ENCODE results near the gene RENBP.

RENBP gene

DNA sequence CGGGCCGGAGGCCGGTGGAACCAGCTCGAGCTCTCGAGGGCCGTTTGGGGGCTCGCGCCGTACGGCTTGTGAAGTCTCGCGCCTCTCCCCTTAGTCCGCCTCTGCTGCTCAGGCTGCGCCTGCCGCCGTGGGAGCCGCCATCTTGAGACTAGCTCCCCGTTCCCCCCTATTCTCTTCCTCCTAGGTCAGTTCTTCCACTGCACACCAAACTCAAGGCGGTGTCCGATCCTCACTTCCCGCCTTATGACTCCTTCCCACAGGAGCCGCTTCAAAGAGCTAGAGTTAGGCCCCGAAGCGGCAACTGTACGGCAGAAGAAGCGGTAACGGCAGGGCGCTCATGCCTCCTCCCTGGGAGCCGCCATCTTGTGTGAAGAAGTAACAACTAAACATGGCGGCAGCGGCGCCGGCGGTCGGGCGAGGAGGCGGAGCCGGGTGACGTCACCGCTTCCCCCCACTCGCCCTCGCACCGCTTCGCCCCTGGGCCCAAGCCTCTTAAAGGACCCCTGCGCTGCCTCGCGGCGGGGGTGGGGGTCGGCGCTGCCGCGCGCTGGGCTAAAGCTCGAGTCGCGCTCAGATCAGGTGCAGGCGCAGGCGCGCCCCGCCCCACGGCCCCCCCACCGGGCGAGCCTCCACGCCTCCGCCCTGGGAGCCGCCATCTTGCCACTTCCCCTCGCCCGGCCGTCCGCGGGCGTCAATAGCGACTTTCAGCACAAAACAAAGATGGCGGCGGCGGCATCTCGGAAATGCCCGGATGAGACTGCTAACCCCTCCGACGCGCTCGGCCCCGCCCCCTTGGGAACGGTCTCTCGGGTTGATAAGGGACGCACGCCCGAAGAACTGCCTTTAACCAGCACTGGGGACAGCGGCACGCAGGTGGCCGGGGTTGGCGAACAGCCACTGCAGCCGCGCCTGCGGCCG, 27.3 kb upstream of the RENBP start, which contains the start of gene HCFC1:
TSS of gene HCFC1 (minus strand) at position 369 of the 918 bp plus-strand sequence. CDS start 978 bp downstream, outside the sequence.
- peak within 1 kb of the TSS; percentile 99 for H3K27ac ChIP-seq (ENCODE audit: extremely low read depth, low read depth, low read length)
- H3K4me3 ChIP-seq (ENCODE audit: low read depth, low read length) = peak within 1 kb of the TSS; percentile 95
- H3K36me3 ChIP-seq (ENCODE audit: control insufficient read depth in 2 of 2, insufficient read depth in 1 of 2, low read length in 2 of 2) = peaks cover 0 to 18% of the 10 kb centered on the region in 2 experiments; a peak in 1 of 3 replicates
- no peaks in the 10 kb centered on the region for H3K9me3 ChIP-seq (ENCODE audit: control insufficient read depth, insufficient read depth, low read depth, low read length)
- ChIA-PET POLR2A (interaction anchor here (0.6 to 4.6 kb wide), 23 partner anchors 9 to 519 kb away, joined by 3 to 67 read pairs (median 5); partner anchors contain the start of genes MECP2 and NAA10), CTCF (interaction anchor here (0.5 to 7.0 kb wide), 6 partner anchors 21 to 48 kb away, joined by 3 to 65 read pairs (median 8); no protein-coding TSS in a partner anchor)
- H3K4me1 ChIP-seq (ENCODE audit: control insufficient read depth, insufficient read depth, low read length) = peaks cover 10% of the 10 kb centered on the region
- TF ChIP-seq ZBTB44 (tag by site-specific recombination; IDR thresholded peaks at IDR 0.05) (peak; percentile 17), ZNF580 (tag by site-specific recombination; IDR thresholded peaks at IDR 0.05) (peak; percentile 66; the same call in 1 of the 2 replicates), ZBTB20 (tag by site-specific recombination; IDR thresholded peaks at IDR 0.05) (peak; percentile 68; the same call in 1 of the 2 replicates), ZNF561 (tag by site-specific recombination; IDR thresholded peaks at IDR 0.05; ENCODE audit: borderline replicate concordance) (peak; percentile 95), ZNF549 (tag by site-specific recombination; IDR thresholded peaks at IDR 0.05) (no peak), ZFP37 (tag by site-specific recombination; IDR thresholded peaks at IDR 0.05) (peak; percentile 33; the same call in 1 of the 2 replicates), ZNF394 (tag by site-specific recombination; IDR thresholded peaks at IDR 0.05; ENCODE audit: borderline replicate concordance) (peak; percentile 21; the same call in 1 of the 2 replicates), ZNF10 (tag by site-specific recombination; IDR thresholded peaks at IDR 0.05) (peak; percentile 85; the same call in 1 of the 2 replicates), ZNF157 (tag by site-specific recombination; IDR thresholded peaks at IDR 0.05) (no peak), ZNF202 (tag by site-specific recombination; IDR thresholded peaks at IDR 0.05; ENCODE audit: borderline replicate concordance) (no peak), ZNF76 (tag by site-specific recombination; IDR thresholded peaks at IDR 0.05; ENCODE audit: borderline replicate concordance, low read depth) (peak; percentile 79; the same call in 1 of the 2 replicates), ZIC2 (tag by site-specific recombination; IDR thresholded peaks at IDR 0.05) (peak; percentile 88), ZNF548 (tag by site-specific recombination; IDR thresholded peaks at IDR 0.05) (no peak), HOXC10 (CRISPR knock-in tag; IDR thresholded peaks at IDR 0.05) (no peak), MYNN (tag by site-specific recombination; IDR thresholded peaks at IDR 0.05; ENCODE audit: borderline replicate concordance) (peak; percentile 70; the same call in 1 of the 2 replicates), ZSCAN30 (tag by site-specific recombination; IDR thresholded peaks at IDR 0.05) (peak; percentile 93), ZNF623 (tag by site-specific recombination; IDR thresholded peaks at IDR 0.05) (no peak), WT1 (tag by site-specific recombination; IDR thresholded peaks at IDR 0.05) (no peak), ZNF626 (tag by site-specific recombination; IDR thresholded peaks at IDR 0.05) (no peak)
- TF ChIP-seq, protein P1, sequence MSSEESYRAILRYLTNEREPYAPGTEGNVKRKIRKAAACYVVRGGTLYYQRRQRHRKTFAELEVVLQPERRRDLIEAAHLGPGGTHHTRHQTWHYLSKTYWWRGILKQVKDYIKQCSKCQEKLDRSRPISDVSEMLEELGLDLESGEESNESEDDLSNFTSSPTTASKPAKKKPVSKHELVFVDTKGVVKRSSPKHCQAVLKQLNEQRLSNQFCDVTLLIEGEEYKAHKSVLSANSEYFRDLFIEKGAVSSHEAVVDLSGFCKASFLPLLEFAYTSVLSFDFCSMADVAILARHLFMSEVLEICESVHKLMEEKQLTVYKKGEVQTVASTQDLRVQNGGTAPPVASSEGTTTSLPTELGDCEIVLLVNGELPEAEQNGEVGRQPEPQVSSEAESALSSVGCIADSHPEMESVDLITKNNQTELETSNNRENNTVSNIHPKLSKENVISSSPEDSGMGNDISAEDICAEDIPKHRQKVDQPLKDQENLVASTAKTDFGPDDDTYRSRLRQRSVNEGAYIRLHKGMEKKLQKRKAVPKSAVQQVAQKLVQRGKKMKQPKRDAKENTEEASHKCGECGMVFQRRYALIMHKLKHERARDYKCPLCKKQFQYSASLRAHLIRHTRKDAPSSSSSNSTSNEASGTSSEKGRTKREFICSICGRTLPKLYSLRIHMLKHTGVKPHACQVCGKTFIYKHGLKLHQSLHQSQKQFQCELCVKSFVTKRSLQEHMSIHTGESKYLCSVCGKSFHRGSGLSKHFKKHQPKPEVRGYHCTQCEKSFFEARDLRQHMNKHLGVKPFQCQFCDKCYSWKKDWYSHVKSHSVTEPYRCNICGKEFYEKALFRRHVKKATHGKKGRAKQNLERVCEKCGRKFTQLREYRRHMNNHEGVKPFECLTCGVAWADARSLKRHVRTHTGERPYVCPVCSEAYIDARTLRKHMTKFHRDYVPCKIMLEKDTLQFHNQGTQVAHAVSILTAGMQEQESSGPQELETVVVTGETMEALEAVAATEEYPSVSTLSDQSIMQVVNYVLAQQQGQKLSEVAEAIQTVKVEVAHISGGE (tag by site-specific recombination; conservative IDR thresholded peaks at IDR 0.05; ENCODE audit: low read depth) = no peak; the same call in 1 of the 2 replicates
- TF ChIP-seq, protein P2, sequence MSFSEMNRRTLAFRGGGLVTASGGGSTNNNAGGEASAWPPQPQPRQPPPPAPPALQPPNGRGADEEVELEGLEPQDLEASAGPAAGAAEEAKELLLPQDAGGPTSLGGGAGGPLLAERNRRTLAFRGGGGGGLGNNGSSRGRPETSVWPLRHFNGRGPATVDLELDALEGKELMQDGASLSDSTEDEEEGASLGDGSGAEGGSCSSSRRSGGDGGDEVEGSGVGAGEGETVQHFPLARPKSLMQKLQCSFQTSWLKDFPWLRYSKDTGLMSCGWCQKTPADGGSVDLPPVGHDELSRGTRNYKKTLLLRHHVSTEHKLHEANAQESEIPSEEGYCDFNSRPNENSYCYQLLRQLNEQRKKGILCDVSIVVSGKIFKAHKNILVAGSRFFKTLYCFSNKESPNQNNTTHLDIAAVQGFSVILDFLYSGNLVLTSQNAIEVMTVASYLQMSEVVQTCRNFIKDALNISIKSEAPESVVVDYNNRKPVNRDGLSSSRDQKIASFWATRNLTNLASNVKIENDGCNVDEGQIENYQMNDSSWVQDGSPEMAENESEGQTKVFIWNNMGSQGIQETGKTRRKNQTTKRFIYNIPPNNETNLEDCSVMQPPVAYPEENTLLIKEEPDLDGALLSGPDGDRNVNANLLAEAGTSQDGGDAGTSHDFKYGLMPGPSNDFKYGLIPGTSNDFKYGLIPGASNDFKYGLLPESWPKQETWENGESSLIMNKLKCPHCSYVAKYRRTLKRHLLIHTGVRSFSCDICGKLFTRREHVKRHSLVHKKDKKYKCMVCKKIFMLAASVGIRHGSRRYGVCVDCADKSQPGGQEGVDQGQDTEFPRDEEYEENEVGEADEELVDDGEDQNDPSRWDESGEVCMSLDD (tag by site-specific recombination; IDR thresholded peaks at IDR 0.05) = peak; percentile 86
- TF ChIP-seq, protein P3, sequence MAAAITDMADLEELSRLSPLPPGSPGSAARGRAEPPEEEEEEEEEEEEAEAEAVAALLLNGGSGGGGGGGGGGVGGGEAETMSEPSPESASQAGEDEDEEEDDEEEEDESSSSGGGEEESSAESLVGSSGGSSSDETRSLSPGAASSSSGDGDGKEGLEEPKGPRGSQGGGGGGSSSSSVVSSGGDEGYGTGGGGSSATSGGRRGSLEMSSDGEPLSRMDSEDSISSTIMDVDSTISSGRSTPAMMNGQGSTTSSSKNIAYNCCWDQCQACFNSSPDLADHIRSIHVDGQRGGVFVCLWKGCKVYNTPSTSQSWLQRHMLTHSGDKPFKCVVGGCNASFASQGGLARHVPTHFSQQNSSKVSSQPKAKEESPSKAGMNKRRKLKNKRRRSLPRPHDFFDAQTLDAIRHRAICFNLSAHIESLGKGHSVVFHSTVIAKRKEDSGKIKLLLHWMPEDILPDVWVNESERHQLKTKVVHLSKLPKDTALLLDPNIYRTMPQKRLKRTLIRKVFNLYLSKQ (tag by site-specific recombination; IDR thresholded peaks at IDR 0.05; ENCODE audit: borderline replicate concordance) = no peak
- TF ChIP-seq, protein P4, sequence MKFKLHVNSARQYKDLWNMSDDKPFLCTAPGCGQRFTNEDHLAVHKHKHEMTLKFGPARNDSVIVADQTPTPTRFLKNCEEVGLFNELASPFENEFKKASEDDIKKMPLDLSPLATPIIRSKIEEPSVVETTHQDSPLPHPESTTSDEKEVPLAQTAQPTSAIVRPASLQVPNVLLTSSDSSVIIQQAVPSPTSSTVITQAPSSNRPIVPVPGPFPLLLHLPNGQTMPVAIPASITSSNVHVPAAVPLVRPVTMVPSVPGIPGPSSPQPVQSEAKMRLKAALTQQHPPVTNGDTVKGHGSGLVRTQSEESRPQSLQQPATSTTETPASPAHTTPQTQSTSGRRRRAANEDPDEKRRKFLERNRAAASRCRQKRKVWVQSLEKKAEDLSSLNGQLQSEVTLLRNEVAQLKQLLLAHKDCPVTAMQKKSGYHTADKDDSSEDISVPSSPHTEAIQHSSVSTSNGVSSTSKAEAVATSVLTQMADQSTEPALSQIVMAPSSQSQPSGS (tag by site-specific recombination; IDR thresholded peaks at IDR 0.05; ENCODE audit: low read depth) = peak; percentile 99
